Heart left ventricle (tissue), 16 donors: ENCODE measurements around the gene ZMYND15. TPM values are rescaled to one million over a fixed set of nuclear protein-coding genes. Genes with fewer than 3 reads are reported as not detected.
"Not testable (repeated sequence)": the region's sequence is repeated elsewhere in the genome, so short reads cannot be mapped to it uniquely, and the experiment has no call there.

Experiments used
- ATAC-seq, 4 donors: fragments of 200-7000 bp; cut with Tn5 transposase; one replicate each; pipeline ENCODE4 v1.9.1; 2020 to 2022; ENCODE audit warnings: moderate library complexity in 4 of 4, mild to moderate bottlenecking in 3 of 4, moderate number of reproducible peaks in 1 of 4
- DNase-seq, 5 donors: peaks; one replicate each; pipeline ENCODE4 v3.0.0-alpha.2; 2020
- H3K27ac ChIP-seq, 12 donors: fragments of 200-600 bp; sonication (generic) in 4 of 12; one replicate each; pipeline versions ENCODE4 v1.5.0 to v1.8.0; 2016 to 2022; ENCODE audit warnings: mild to moderate bottlenecking in 2 of 12
- H3K27me3 ChIP-seq, 9 donors: fragments of 200-600 bp; sonication (generic) in 2 of 9; one replicate each; pipeline versions ENCODE4 v1.5.1 to v1.8.0; 2016 to 2022; ENCODE audit warnings: mild to moderate bottlenecking in 3 of 9
- H3K36me3 ChIP-seq, 9 donors: fragments of 200-600 bp; sonication (generic) in 2 of 9; one replicate each; pipeline versions ENCODE4 v1.5.0 to v1.8.0; 2018 to 2022; ENCODE audit warnings: mild to moderate bottlenecking in 2 of 9
- H3K4me1 ChIP-seq, 12 donors: fragments of 200-600 bp; sonication (generic) in 4 of 12; one replicate each; pipeline versions ENCODE4 v1.5.0 to v1.8.0; 2016 to 2022; ENCODE audit warnings: mild to moderate bottlenecking in 3 of 12
- H3K4me3 ChIP-seq, 12 donors: fragments of 200-600 bp; sonication (generic) in 4 of 12; one replicate each; pipeline versions ENCODE4 v1.5.0 to v1.8.0; 2017 to 2022; ENCODE audit warnings: mild to moderate bottlenecking in 9 of 12, moderate library complexity in 4 of 12
- H3K9me3 ChIP-seq, 12 donors: fragments of 200-600 bp; sonication (generic) in 4 of 12; one replicate each; pipeline versions ENCODE4 v1.5.0 to v1.8.0; 2016 to 2022; ENCODE audit warnings: mild to moderate bottlenecking in 1 of 12
- POLR2A ChIP-seq, 2 donors: fragments of 450-650 bp; IDR thresholded peaks; one replicate each; pipeline ENCODE4 v1.6.1; 2017; ENCODE audit warnings: antibody characterized with exemption in 2 of 2, mild to moderate bottlenecking in 2 of 2, moderate library complexity in 2 of 2
- WGBS, 4 donors: extraction: QIAGEN DNeasy Blood & Tissue Kit in 2 of 4; methylation state at CpG; one replicate each; pipeline versions ENCODE4 v1.1.5 to v1.1.7; 2013 to 2018; 5-methylcytosine and 5-hydroxymethylcytosine counted together
- intact Hi-C, 10 donors: fragments of 100-400 bp; cut with DNase I; formaldehyde crosslinking; loops; one replicate each; pipeline versions ENCODE4 v1.11.1 to v1.14.2; 2022
- polyA plus RNA-seq, 2 donors: library from polyadenylated mRNA; stranded (reverse); fragments of 200-250 nt; gene quantifications; one replicate each; pipeline ENCODE4 v1.2.3, GENCODE V29; 2013
- total RNA-seq, 9 donors: library from RNA; depleted of rRNA in 2 of 9; stranded (reverse); fragments of >200 nt in 2 of 9; fragmentation: NEBNext Ultra II Directional in 3 of 9; extraction: Animal tissue kit (Norgen Biotek cat#: 25700) in 3 of 9; gene quantifications; one replicate each; pipeline versions ENCODE4 v1.1.0 to v1.2.4, GENCODE V29; 2016 to 2023
- TF ChIP-seq, protein P1 (sequence below), 12 donors: fragments of 200-600 bp; sonication (generic) in 4 of 12; IDR thresholded peaks; one replicate each; pipeline versions ENCODE4 v1.5.0 to v1.8.0; 2018 to 2022; ENCODE audit warnings: antibody characterized with exemption in 12 of 12, mild to moderate bottlenecking in 5 of 12
- donor health status: ischemic (EF 13 %, LVEDD 7.1; RV severe dilation, severe dysfunction).
- donor health status: healthy with polysubstance abuse.
- donor health status: DM: no; HTN: yes; CAD: no.
- donor health status: DM: no; HTN: no; CAD: no.
- donor health status: ischemic (EF 25% LVEDD 6.9; RV normal size, moderate dysfunction).
- donor health status: ischemic (EF 25% LVEDD 5.7; RV mildly dilated, moderate dysfunction).
- donor health status: healthy.
- donor health status: DM: yes; HTN: yes; CAD: no.
- donor health status: ischemic (EF 35%, LVEDD 5.7; RV mildly dilated, moderate dysfunction).
- donor health status: nonischemic (EF 11% LVEDD 7.7; RV severe dilation, severe dysfunction).
- donor health status: DM: yes; HTN: yes; CAD: no.
- donor health status: PGD.
- donor health status: ischemic (EF 29% LVEDD 5.4; RV normal size, mild dysfunction).
- donor health status: nonischemic (EF 23%, LVEDD 6.1; RV moderate dilation, normal function).

The ZMYND15 gene
- total and polyA plus RNA-seq, 11 donors, result 0.14 to 2.9 (median 0.36) TPM; not detected in 3

GRCh38 chr17:4712526-4712925, 27.1 kb upstream of the ZMYND15 start:
- H3K36me3 ChIP-seq, result peaks cover 0 to 20% (median 4%) of the 10 kb centered on the region in 9 donors
- TF ChIP-seq POLR2A (IDR thresholded peaks at IDR 0.05), result no peak
- TF ChIP-seq, protein P1, sequence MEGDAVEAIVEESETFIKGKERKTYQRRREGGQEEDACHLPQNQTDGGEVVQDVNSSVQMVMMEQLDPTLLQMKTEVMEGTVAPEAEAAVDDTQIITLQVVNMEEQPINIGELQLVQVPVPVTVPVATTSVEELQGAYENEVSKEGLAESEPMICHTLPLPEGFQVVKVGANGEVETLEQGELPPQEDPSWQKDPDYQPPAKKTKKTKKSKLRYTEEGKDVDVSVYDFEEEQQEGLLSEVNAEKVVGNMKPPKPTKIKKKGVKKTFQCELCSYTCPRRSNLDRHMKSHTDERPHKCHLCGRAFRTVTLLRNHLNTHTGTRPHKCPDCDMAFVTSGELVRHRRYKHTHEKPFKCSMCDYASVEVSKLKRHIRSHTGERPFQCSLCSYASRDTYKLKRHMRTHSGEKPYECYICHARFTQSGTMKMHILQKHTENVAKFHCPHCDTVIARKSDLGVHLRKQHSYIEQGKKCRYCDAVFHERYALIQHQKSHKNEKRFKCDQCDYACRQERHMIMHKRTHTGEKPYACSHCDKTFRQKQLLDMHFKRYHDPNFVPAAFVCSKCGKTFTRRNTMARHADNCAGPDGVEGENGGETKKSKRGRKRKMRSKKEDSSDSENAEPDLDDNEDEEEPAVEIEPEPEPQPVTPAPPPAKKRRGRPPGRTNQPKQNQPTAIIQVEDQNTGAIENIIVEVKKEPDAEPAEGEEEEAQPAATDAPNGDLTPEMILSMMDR (IDR thresholded peaks at IDR 0.05), result no peak
- peak overlapping the region in 4 of 12 donors; percentile 54 to 94 (median 78) for H3K27ac ChIP-seq
- intact Hi-C loops, result loop anchor here in 3 of 10 donors (5.0 kb wide), 2 partner anchors 75 to 175 kb away; partner anchors contain the start of genes GLTPD2 (in 2 of the 3) and VMO1 (in 2 of the 3)
- 85 to 87% (median 86%) methylated on average over 3 of the region's 3 CpGs for WGBS, 4 donors
- peaks cover 0 to 42% (median 11%) of the 10 kb centered on the region in 12 donors for H3K4me1 ChIP-seq
- no peaks in the 10 kb centered on the region for H3K27me3 ChIP-seq
- ATAC-seq, result no peak
- H3K4me3 ChIP-seq, result peak overlapping the region in 4 of 12 donors; percentile 25 to 77 (median 72)
- DNase-seq, result no peak
- H3K9me3 ChIP-seq, result no peaks in the 10 kb centered on the region

DNA sequence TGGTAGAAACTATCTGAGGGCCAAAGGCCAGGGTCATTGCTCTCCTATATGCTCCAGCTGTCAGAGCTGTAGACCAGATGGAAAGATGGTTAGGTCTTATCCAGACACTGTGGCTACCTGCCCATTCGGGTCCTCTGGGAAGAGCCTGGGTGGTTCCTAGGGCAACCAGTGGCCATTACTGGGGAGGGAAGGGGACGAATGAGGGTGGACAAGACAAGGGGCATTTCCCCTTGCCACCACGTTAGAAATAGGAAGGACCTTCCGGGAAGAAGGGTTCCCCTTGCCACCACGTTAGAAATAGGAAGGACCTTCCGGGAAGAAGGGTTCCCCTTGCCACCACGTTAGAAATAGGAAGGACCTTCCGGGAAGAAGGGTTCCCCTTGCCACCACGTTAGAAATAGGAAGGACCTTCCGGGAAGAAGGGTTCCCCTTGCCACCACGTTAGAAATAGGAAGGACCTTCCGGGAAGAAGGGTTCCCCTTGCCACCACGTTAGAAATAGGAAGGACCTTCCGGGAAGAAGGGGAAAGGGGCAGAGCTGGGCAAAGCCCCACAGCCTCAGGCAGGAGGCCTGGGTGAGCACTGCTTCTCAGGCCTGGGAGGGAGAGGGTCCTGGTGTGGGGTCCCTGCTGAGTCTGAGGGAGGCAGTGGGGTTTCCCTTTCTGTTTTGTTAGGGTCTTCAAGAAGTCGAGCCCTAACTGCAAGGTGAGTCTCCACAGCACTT, 25.1 kb upstream of the ZMYND15 start:
- not testable (repeated sequence) for H3K27me3 ChIP-seq, H3K9me3 ChIP-seq, DNase-seq, ATAC-seq
- intact Hi-C loops, result loop anchor here in 3 of 10 donors (5.0 kb wide), 2 partner anchors 73 to 173 kb away; partner anchors contain the start of genes GLTPD2 (in 2 of the 3) and VMO1 (in 2 of the 3)
- Histone ChIP-seq H3K36me3 (peaks cover 0 to 40% (median 8%) of the 10 kb centered on the region in 9 donors), H3K4me1 (peaks cover 0 to 39% (median 11%) of the 10 kb centered on the region in 12 donors), H3K4me3 (peak overlapping the region in 1 of 12 donors; percentile 39), H3K27ac (peak overlapping the region in 1 of 12 donors; percentile 77)
- 79 to 88% (median 80%) methylated on average over 4 to 11 of the region's 15 CpGs for WGBS, 4 donors

DNA sequence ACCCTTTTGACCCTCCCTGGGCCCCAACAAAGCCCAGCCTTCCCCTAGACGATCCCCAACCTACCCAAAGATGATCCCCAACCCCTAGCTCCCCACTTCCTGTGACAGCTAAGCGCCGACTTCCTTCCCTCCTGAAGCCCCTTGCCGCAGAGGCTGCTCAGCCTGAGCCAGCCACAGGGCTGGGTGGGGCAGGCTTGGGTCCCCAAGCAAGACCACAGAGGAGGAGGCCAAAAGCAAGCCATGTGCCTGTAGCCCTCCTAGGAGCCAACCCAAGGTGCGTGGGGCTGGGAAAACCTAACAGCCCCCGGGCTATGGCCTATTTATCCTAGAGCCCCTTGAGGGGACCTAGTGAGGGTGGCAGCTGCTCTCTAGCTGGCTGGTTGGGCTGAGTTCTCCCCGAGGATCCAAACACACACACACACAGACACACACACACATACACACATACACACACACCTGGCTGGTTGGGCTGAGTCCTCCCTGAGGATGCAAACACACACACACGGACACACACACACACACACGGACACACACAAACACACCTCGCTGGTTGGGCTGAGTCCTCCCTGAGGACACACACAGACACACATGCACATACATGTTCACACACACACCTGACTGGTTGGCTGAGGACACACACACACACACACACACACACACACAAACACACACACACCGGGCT, 24.4 kb upstream of the ZMYND15 start:
- peaks cover 0 to 47% (median 8%) of the 10 kb centered on the region in 9 donors for H3K36me3 ChIP-seq
- 67 to 79% (median 73%) methylated on average over 8 to 11 of the region's 11 CpGs for WGBS, 4 donors
- H3K4me1 ChIP-seq, result peaks cover 0 to 36% (median 10%) of the 10 kb centered on the region in 12 donors
- DNase-seq (no peak), ATAC-seq (no peak)
- intact Hi-C loops, result no loop called here
- peak overlapping the region in 1 of 12 donors; percentile 77 for H3K27ac ChIP-seq
- TF ChIP-seq, protein P1 (IDR thresholded peaks at IDR 0.05), result no peak
- no peak for TF ChIP-seq POLR2A (IDR thresholded peaks at IDR 0.05)
- H3K4me3 ChIP-seq, result peak overlapping the region in 1 of 12 donors; percentile 39
- H3K9me3 ChIP-seq, result no peaks in the 10 kb centered on the region
- no peaks in the 10 kb centered on the region for H3K27me3 ChIP-seq

DNA sequence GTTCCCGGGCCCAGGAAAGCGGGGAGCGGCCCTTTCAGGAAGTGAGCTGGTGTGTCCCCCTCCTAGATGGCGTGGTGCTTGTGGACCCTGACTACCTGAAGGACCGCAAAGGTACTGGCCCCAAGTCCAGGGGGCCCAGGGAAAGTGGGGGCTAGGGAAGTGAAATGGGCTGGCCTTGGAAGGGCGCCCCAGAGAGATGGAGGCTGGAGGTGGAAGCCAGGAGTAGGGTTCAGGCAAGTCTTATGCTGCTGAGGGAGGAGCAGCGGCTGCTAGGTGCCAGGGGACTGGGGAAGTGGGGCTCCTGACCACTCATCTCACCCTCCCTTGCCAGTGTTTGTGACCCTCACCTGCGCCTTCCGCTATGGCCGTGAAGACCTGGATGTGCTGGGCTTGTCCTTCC, 23.6 kb upstream of the ZMYND15 start:
- ATAC-seq (no peak), DNase-seq (no peak)
- TF ChIP-seq, protein P1 (IDR thresholded peaks at IDR 0.05), result no peak
- no peak for TF ChIP-seq POLR2A (IDR thresholded peaks at IDR 0.05)
- no peak overlapping the region for H3K27ac ChIP-seq
- H3K36me3 ChIP-seq, result peaks cover 0 to 55% (median 8%) of the 10 kb centered on the region in 9 donors
- H3K27me3 ChIP-seq, result no peaks in the 10 kb centered on the region
- H3K9me3 ChIP-seq, result no peaks in the 10 kb centered on the region
- WGBS, 4 donors, result 88 to 97% (median 96%) methylated on average over 6 to 10 of the region's 10 CpGs
- intact Hi-C loops, result no loop called here
- no peak overlapping the region for H3K4me3 ChIP-seq
- H3K4me1 ChIP-seq, result peaks cover 0 to 33% (median 6%) of the 10 kb centered on the region in 12 donors
